Kidney epithelial cell (primary cell): ENCODE measurements around the gene RMND5B. TPM values are rescaled to one million over a fixed set of nuclear protein-coding genes. Genes with fewer than 3 reads are reported as not detected.

ENCODE experiments used
- DNase-seq: peaks from one replicate; pipeline ENCODE4 v3.0.0-alpha.2; 2010; ENCODE audit warnings: low read depth
- H3K27me3 ChIP-seq: 2 replicates; pipeline ENCODE4 v1.6.0; 2011; ENCODE audit warnings: low read length; ENCODE audit not compliant: control insufficient read depth, insufficient read depth
- H3K36me3 ChIP-seq: 2 replicates; pipeline ENCODE4 v1.5.1; 2011; ENCODE audit warnings: low read length; ENCODE audit not compliant: control insufficient read depth, insufficient read depth
- H3K4me3 ChIP-seq: 2 replicates; pipeline ENCODE4 v1.5.1; 2011; ENCODE audit warnings: low read depth, mild to moderate bottlenecking, control low read depth, low read length
- CTCF ChIP-seq: IDR thresholded peaks from 2 replicates; pipeline ENCODE4 v1.5.1; 2011; ENCODE audit warnings: mild to moderate bottlenecking, moderate library complexity, low read length, control low read depth, inconsistent platforms; ENCODE audit not compliant: insufficient read depth, poor library complexity, severe bottlenecking
- total RNA-seq: library from RNA; depleted of rRNA; stranded (reverse); fragments of >200 nt; gene quantifications from 2 replicates; pipeline ENCODE4 v1.2.3, GENCODE V29; 2015

Gene RMND5B
- total RNA-seq, 1 donor from 2014 or later, result 26.3 TPM

GRCh38 chr5:178090856-178091255 is 40.0 kb upstream of the RMND5B start:
- no peaks in the 10 kb centered on the region for H3K27me3 ChIP-seq
- H3K4me3 ChIP-seq, result no peak overlapping the region
- DNase-seq, result no peak
- TF ChIP-seq CTCF, result no peak
- no peaks in the 10 kb centered on the region for H3K36me3 ChIP-seq

- H3K36me3 ChIP-seq, result no peaks in the 10 kb centered on the region
- TF ChIP-seq CTCF, result no peak
- no peaks in the 10 kb centered on the region for H3K27me3 ChIP-seq
- no peak for DNase-seq
- no peak overlapping the region for H3K4me3 ChIP-seq
Observed at GRCh38 chr5:178093134-178093533, 37.7 kb upstream of the RMND5B start.

GRCh38 chr5:178094345-178094744 is 36.5 kb upstream of the RMND5B start:
- no peak for DNase-seq
- no peak overlapping the region for H3K4me3 ChIP-seq
- TF ChIP-seq CTCF, result no peak

GRCh38 chr5:178098685-178099084 is 32.1 kb upstream of the RMND5B start:
- no peak for TF ChIP-seq CTCF
- Histone ChIP-seq H3K36me3 (no peaks in the 10 kb centered on the region), H3K4me3 (no peak overlapping the region), H3K27me3 (no peaks in the 10 kb centered on the region)
- DNase-seq, result no peak

More at GRCh38 chr5:178094345-178094744, 36.5 kb upstream of the RMND5B start:
- no peaks in the 10 kb centered on the region for H3K36me3 ChIP-seq
- no peaks in the 10 kb centered on the region for H3K27me3 ChIP-seq

GRCh38 chr5:178103612-178104011 is 27.2 kb upstream of the RMND5B start:
- H3K36me3 ChIP-seq, result no peaks in the 10 kb centered on the region
- H3K27me3 ChIP-seq, result peaks cover 6% of the 10 kb centered on the region
- no peak for TF ChIP-seq CTCF
- DNase-seq, result no peak
- no peak overlapping the region for H3K4me3 ChIP-seq

- Histone ChIP-seq H3K27me3 (peaks cover 6% of the 10 kb centered on the region), H3K36me3 (no peaks in the 10 kb centered on the region), H3K4me3 (no peak overlapping the region)
- no peak for DNase-seq
- no peak for TF ChIP-seq CTCF
Observed at GRCh38 chr5:178104492-178104891, 26.3 kb upstream of the RMND5B start.
